Measurements from ENCODE around the gene D2HGDH.
"Not testable (repeated sequence)": the region's sequence is repeated elsewhere in the genome, so short reads cannot be mapped to it uniquely, and the experiment has no call there.

The D2HGDH gene

GRCh38 chr2:241794250-241794823 lies 59.9 kb downstream of the D2HGDH start:
- DNase-seq (ENCODE audit: low spot score) = no peak

- no peak for DNase-seq (ENCODE audit: low spot score)
These were observed 60.9 kb downstream of the D2HGDH start for GRCh38 chr2:241795021-241795999.

GRCh38 chr2:241796209-241796608 lies 61.8 kb downstream of the D2HGDH start:
- DNase-seq (ENCODE audit: low spot score) = no peak

GRCh38 chr2:241796610-241797138 lies 62.2 kb downstream of the D2HGDH start:
- DNase-seq (ENCODE audit: low spot score) = no peak

GRCh38 chr2:241797441-241798080 lies 63.1 kb downstream of the D2HGDH start:
- no peak for DNase-seq (ENCODE audit: low spot score)

- no peak for DNase-seq (ENCODE audit: low spot score)
These were observed 63.7 kb downstream of the D2HGDH start for GRCh38 chr2:241798081-241798630.

- peak; percentile 60 for DNase-seq (ENCODE audit: low spot score)
These were observed 64.4 kb downstream of the D2HGDH start for GRCh38 chr2:241798631-241799521.

GRCh38 chr2:241799522-241800197 lies 65.2 kb downstream of the D2HGDH start:
- DNase-seq (ENCODE audit: low spot score) = no peak

- DNase-seq (ENCODE audit: low spot score) = not testable (repeated sequence)
These were observed 65.9 kb downstream of the D2HGDH start for GRCh38 chr2:241800198-241800903.

GRCh38 chr2:241801611-241802420 lies 67.4 kb downstream of the D2HGDH start:
- no peak for DNase-seq (ENCODE audit: low spot score)

- DNase-seq (ENCODE audit: low spot score) = no peak
These were observed 68.2 kb downstream of the D2HGDH start for GRCh38 chr2:241802421-241803318.

GRCh38 chr2:241803387-241804325 lies 69.2 kb downstream of the D2HGDH start:
- DNase-seq (ENCODE audit: low spot score) = peak; percentile 81

- peak; percentile 67 for DNase-seq (ENCODE audit: low spot score)
These were observed 70.1 kb downstream of the D2HGDH start for GRCh38 chr2:241804326-241805229.

GRCh38 chr2:241806217-241806616 lies 71.8 kb downstream of the D2HGDH start:
- not testable (repeated sequence) for DNase-seq (ENCODE audit: low spot score)

- no peak for DNase-seq (ENCODE audit: low spot score)
These were observed 73.8 kb downstream of the D2HGDH start for GRCh38 chr2:241808051-241808720.

All from left forelimb (tissue), 1 donor.